B cell (primary cell): ENCODE results near the gene C13orf42. TPM values are rescaled to one million over a fixed set of nuclear protein-coding genes. Genes with fewer than 3 reads are reported as not detected.

Experiments used
- ATAC-seq: fragments of 200-7000 bp; cut with Tn5 transposase; one replicate; pipeline ENCODE4 v1.10.0; 2021; ENCODE audit warnings: low read depth, mild to moderate bottlenecking, moderate number of reproducible peaks, moderate library complexity
- CTCF ChIA-PET: fragments of 350-600 bp; sonication (Branson Sonifier 250); formaldehyde crosslinking; loops from one replicate; lab custom pipeline; 2021; ENCODE audit warnings: antibody characterized with exemption, inconsistent platforms; lab: Charles Lee
- POLR2A ChIA-PET: fragments of 350-600 bp; sonication (Branson Sonifier 250); formaldehyde crosslinking; loops from one replicate; lab custom pipeline; 2021; ENCODE audit warnings: antibody characterized with exemption; lab: Charles Lee
- DNase-seq: peaks from one replicate; pipeline ENCODE4 v3.0.0; 2013
- H2AFZ ChIP-seq: 2 replicates; pipeline ENCODE4 v1.6.1; 2012; ENCODE audit warnings: mild to moderate bottlenecking, low read depth, low read length; ENCODE audit not compliant: insufficient read depth, poor library complexity, severe bottlenecking
- H3K27ac ChIP-seq, 2 donors: 1 replicate in 1 of 2; 2 replicates in 1 of 2; pipeline ENCODE4 v1.5.1; 2012 to 2013; ENCODE audit warnings: low read length in 2 of 2, mild to moderate bottlenecking in 2 of 2, moderate library complexity in 1 of 2
- H3K27me3 ChIP-seq, 4 experiments: fragments of 200-600 bp in 1 of 4; sonication (generic) in 1 of 4; replicated peaks in 1 of 4; 1 replicate in 2 of 4; 2 replicates in 2 of 4; pipeline versions ENCODE4 v1.6.1 to v1.7.0; 2013 to 2016; ENCODE audit warnings: low read length in 3 of 4, mild to moderate bottlenecking in 2 of 4, mixed read lengths in 1 of 4, moderate library complexity in 1 of 4; ENCODE audit not compliant: insufficient read depth in 4 of 4, control insufficient read depth in 3 of 4; ENCODE audit errors: control extremely low read depth in 1 of 4
- H3K36me3 ChIP-seq, 2 experiments: replicated peaks in 1 of 2; 1 replicate in 1 of 2; 2 replicates in 1 of 2; pipeline versions ENCODE4 v1.6.1 to v1.7.1; 2013; ENCODE audit warnings: low read length in 1 of 2; ENCODE audit not compliant: insufficient read depth in 2 of 2, control insufficient read depth in 1 of 2; ENCODE audit errors: control extremely low read depth in 1 of 2, extremely low read depth in 1 of 2
- H3K4me1 ChIP-seq, 2 donors: fragments of 200-600 bp in 1 of 2; sonication (generic) in 1 of 2; 1 replicate in 1 of 2; 2 replicates in 1 of 2; pipeline versions ENCODE4 v1.5.1 to v1.6.1; 2013 to 2017; ENCODE audit warnings: low read length in 2 of 2; ENCODE audit not compliant: control insufficient read depth in 2 of 2, insufficient read depth in 2 of 2
- H3K4me2 ChIP-seq: replicated peaks from 2 replicates; pipeline ENCODE3; 2012; ENCODE audit warnings: mild to moderate bottlenecking, low read depth, low read length; ENCODE audit not compliant: poor library complexity, severe bottlenecking
- H3K4me3 ChIP-seq, 5 experiments: fragments of 200-600 bp in 1 of 5; sonication (generic) in 1 of 5; 1 replicate in 3 of 5; 2 replicates in 2 of 5; pipeline versions ENCODE4 v1.5.1 to v1.7.0; 2011 to 2016; ENCODE audit warnings: low read length in 4 of 5, mild to moderate bottlenecking in 4 of 5, low read depth in 2 of 5, control low read depth in 1 of 5, moderate library complexity in 1 of 5; ENCODE audit not compliant: insufficient read depth in 1 of 5; ENCODE audit errors: control extremely low read depth in 1 of 5, extremely low read depth in 1 of 5
- H3K79me2 ChIP-seq: fragments of 200-600 bp; sonication (generic); one replicate; pipeline ENCODE4 v1.6.0; 2016; ENCODE audit warnings: low read length; ENCODE audit not compliant: control insufficient read depth, insufficient read depth
- H3K9ac ChIP-seq: fragments of 200-600 bp; sonication (generic); 2 replicates; pipeline ENCODE4 v1.6.1; 2017; ENCODE audit warnings: mild to moderate bottlenecking, low read length, moderate library complexity
- H3K9me3 ChIP-seq, 3 donors: one replicate each; pipeline versions ENCODE4 v1.6.1 to v1.7.1; 2013; ENCODE audit warnings: low read length in 2 of 3; ENCODE audit not compliant: control insufficient read depth in 2 of 3, insufficient read depth in 1 of 3; ENCODE audit errors: control extremely low read depth in 1 of 3
- H4K20me1 ChIP-seq: 2 replicates; pipeline ENCODE4 v1.6.0; 2012; ENCODE audit warnings: mild to moderate bottlenecking, low read length; ENCODE audit not compliant: insufficient read depth, control insufficient read depth, poor library complexity, severe bottlenecking
- H3K27ac Mint-ChIP-seq: one replicate; pipeline ENCODE4 v1.8.0; 2021; ENCODE audit warnings: mixed read lengths
- H3K27me3 Mint-ChIP-seq: one replicate; pipeline ENCODE4 v1.8.0; 2021; ENCODE audit warnings: mixed read lengths
- H3K4me1 Mint-ChIP-seq: one replicate; pipeline ENCODE4 v1.8.0; 2021; ENCODE audit warnings: mixed read lengths
- H3K4me3 Mint-ChIP-seq: one replicate; pipeline ENCODE4 v1.8.0; 2021; ENCODE audit warnings: mixed read lengths
- H3K9me3 Mint-ChIP-seq: one replicate; pipeline ENCODE4 v1.8.0; 2022; ENCODE audit warnings: mixed read lengths; ENCODE audit not compliant: insufficient read depth
- CTCF ChIP-seq: fragments of 200-600 bp; IDR thresholded peaks from one replicate; pipeline ENCODE4 v1.8.0; 2022; ENCODE audit warnings: antibody characterized with exemption, mild to moderate bottlenecking
- EZH2 ChIP-seq: IDR thresholded peaks from 2 replicates; pipeline ENCODE4 v1.6.1; 2012; ENCODE audit warnings: borderline replicate concordance, low read depth, mild to moderate bottlenecking, moderate library complexity, low read length; ENCODE audit not compliant: insufficient read depth, poor library complexity, severe bottlenecking
- WGBS: methylation state at CpG from one replicate; pipeline ENCODE4 v1.1.5; 2013; ENCODE audit warnings: missing lambda C conversion rate; ENCODE audit not compliant: insufficient coverage; 5-methylcytosine and 5-hydroxymethylcytosine counted together
- intact Hi-C: fragments of 100-400 bp; cut with micrococcal nuclease; formaldehyde crosslinking; loops from one replicate; pipeline ENCODE4 v1.10.0; 2022
- polyA plus RNA-seq: library from polyadenylated mRNA; depleted of rRNA; stranded (reverse); fragments of >200 nt; gene quantifications from 2 replicates; pipeline ENCODE4 v1.2.3, GENCODE V29; 2012
- total RNA-seq, 2 donors: library from RNA; stranded (reverse); fragments of 120-200 nt in 1 of 2; gene quantifications; 1 replicate in 1 of 2; 2 replicates in 1 of 2; pipeline versions ENCODE4 v1.2.3 to v1.2.4, GENCODE V29; 2013 to 2022

C13orf42 gene
- total and polyA plus RNA-seq, 2 donors (not counting 1 experiment from before 2014, with no cell fraction given), result not detected

DNA sequence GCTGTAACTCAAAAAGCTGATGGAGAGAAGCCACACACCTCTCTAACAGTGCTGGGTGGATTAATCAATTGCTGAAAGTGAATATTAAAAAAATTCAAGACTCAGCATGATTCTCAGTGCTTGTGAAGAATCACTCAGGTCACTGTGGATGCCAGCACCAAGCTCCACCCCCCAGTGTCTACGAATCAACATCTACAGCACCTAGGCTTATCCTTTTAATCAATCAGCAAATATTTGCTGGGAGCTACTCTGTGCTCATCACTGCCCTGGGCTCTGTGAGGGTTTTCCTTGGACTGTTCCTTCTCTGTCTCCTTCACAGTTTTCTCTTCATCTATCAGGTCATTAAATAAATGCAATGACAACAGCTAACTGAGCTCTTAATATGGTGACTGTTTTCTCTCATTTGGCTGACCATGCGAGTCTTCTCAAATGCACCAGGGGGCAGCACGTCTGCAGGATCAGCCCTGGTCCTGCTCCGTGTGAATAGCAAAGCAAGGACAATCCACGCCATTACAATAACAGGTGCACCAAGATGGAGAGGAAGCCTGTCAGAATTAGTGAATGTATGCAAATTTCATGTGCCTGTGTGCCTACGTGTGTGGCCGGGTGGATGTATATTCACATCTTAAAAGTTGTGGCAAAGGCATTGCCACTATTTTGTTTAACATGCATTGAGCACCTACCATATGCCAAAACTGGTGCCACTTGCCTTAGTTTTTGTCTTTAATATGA lies 14.6 kb upstream of the C13orf42 start:
- no peak overlapping the region for H2AFZ ChIP-seq
- Mint-ChIP-seq H3K4me3 (no peak overlapping the region), H3K4me1 (peaks cover 4% of the 10 kb centered on the region), H3K27ac (no peak overlapping the region), H3K9me3 (no peaks in the 10 kb centered on the region), H3K27me3 (peaks cover 25% of the 10 kb centered on the region)
- H3K4me2 ChIP-seq, result no peak overlapping the region
- H3K27me3 ChIP-seq, result peaks cover 0 to 6% (median 2%) of the 10 kb centered on the region in 4 experiments
- CTCF ChIA-PET, result interaction anchor here (0.6 to 10.6 kb wide), 28 partner anchors 9 to 1076 kb away, joined by 3 to 150 read pairs (median 4); no protein-coding TSS in a partner anchor
- H3K4me3 ChIP-seq, result no peak overlapping the region
- H3K79me2 ChIP-seq, result no peaks in the 10 kb centered on the region
- 64% methylated on average over 2 of the region's 7 CpGs for WGBS
- no peak overlapping the region for H3K9ac ChIP-seq
- no peaks in the 10 kb centered on the region for H4K20me1 ChIP-seq
- H3K9me3 ChIP-seq, result peaks cover 0 to 5% (median 3%) of the 10 kb centered on the region in 3 donors
- no peak overlapping the region for H3K27ac ChIP-seq
- intact Hi-C loops, result no loop called here
- ATAC-seq (peak; percentile 80), DNase-seq (peak; percentile 71)
- TF ChIP-seq CTCF, result peak; percentile 77
- TF ChIP-seq EZH2, result no peak
- H3K4me1 ChIP-seq, result peaks cover 0 to 8% of the 10 kb centered on the region in 2 donors
- POLR2A ChIA-PET, result no interaction called here
- no peaks in the 10 kb centered on the region for H3K36me3 ChIP-seq
